ENCODE measurements around the gene CYP27B1. TPM values are rescaled to one million over a fixed set of nuclear protein-coding genes. Genes with fewer than 3 reads are reported as not detected.

The CYP27B1 gene
- total RNA-seq, 1 donor from 2014 or later = not detected

GRCh38 chr12:57770734-57771133 lies 3.9 kb upstream of the CYP27B1 start:
- H3K9me3 ChIP-seq (replicated peaks) = no peaks in the 10 kb centered on the region
- H3K27me3 ChIP-seq (ENCODE audit: low read depth) = peaks cover 14% of the 10 kb centered on the region
- intact Hi-C loops (cut with micrococcal nuclease) = no loop called here
- no peak overlapping the region for H3K27ac ChIP-seq (replicated peaks)
- TF ChIP-seq, protein P1, sequence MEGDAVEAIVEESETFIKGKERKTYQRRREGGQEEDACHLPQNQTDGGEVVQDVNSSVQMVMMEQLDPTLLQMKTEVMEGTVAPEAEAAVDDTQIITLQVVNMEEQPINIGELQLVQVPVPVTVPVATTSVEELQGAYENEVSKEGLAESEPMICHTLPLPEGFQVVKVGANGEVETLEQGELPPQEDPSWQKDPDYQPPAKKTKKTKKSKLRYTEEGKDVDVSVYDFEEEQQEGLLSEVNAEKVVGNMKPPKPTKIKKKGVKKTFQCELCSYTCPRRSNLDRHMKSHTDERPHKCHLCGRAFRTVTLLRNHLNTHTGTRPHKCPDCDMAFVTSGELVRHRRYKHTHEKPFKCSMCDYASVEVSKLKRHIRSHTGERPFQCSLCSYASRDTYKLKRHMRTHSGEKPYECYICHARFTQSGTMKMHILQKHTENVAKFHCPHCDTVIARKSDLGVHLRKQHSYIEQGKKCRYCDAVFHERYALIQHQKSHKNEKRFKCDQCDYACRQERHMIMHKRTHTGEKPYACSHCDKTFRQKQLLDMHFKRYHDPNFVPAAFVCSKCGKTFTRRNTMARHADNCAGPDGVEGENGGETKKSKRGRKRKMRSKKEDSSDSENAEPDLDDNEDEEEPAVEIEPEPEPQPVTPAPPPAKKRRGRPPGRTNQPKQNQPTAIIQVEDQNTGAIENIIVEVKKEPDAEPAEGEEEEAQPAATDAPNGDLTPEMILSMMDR (IDR thresholded peaks at IDR 0.05; ENCODE audit: borderline replicate concordance) = no peak
- peaks cover 18% of the 10 kb centered on the region for H3K36me3 ChIP-seq
- H3K4me1 ChIP-seq = peaks cover 39% of the 10 kb centered on the region
- no peak for DNase-seq
- H3K4me3 ChIP-seq = no peak overlapping the region

GRCh38 chr12:57769594-57769993 lies 2.7 kb upstream of the CYP27B1 start:
- no peak overlapping the region for H3K27ac ChIP-seq (replicated peaks)
- TF ChIP-seq, protein P1 (IDR thresholded peaks at IDR 0.05; ENCODE audit: borderline replicate concordance) = no peak
- H3K4me1 ChIP-seq = peaks cover 51% of the 10 kb centered on the region
- no peak overlapping the region for H3K4me3 ChIP-seq
- H3K27me3 ChIP-seq (ENCODE audit: low read depth) = peaks cover 25% of the 10 kb centered on the region
- peaks cover 18% of the 10 kb centered on the region for H3K36me3 ChIP-seq
- intact Hi-C loops (cut with micrococcal nuclease) = no loop called here
- no peak for DNase-seq
- H3K9me3 ChIP-seq (replicated peaks) = no peaks in the 10 kb centered on the region

DNA sequence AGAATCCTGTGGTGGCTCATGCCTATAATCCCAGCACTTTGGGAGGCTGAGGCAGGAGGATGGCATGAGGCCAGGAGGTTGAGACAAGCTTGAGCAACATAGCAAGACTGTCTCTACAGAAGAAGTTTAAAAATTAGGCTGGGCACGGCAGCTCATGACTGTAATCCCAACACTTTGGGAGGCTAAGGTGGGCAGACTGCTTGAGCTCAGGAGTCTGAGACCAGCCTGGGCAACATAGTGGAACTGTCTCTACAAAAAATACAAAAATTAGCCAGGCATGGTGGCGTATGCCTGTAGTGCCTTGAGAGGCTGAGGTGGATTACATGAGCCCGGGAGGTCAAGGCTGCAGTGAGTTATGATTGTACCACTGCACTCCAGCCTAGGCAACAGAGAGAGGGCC lies 998 bp upstream of the CYP27B1 start:
- Histone ChIP-seq H3K36me3 (peaks cover 18% of the 10 kb centered on the region), H3K4me3 (no peak overlapping the region), H3K4me1 (peaks cover 47% of the 10 kb centered on the region), H3K27me3 (ENCODE audit: low read depth) (peaks cover 43% of the 10 kb centered on the region), H3K27ac (replicated peaks) (no peak overlapping the region), H3K9me3 (replicated peaks) (no peaks in the 10 kb centered on the region)
- intact Hi-C loops (cut with micrococcal nuclease) = no loop called here
- TF ChIP-seq, protein P1 (IDR thresholded peaks at IDR 0.05; ENCODE audit: borderline replicate concordance) = no peak
- DNase-seq = no peak

- Histone ChIP-seq H3K27ac (replicated peaks) (no peak overlapping the region), H3K27me3 (ENCODE audit: low read depth) (peaks cover 48% of the 10 kb centered on the region), H3K4me3 (no peak overlapping the region), H3K36me3 (peaks cover 18% of the 10 kb centered on the region), H3K4me1 (peaks cover 41% of the 10 kb centered on the region), H3K9me3 (replicated peaks) (no peaks in the 10 kb centered on the region)
- no peak for DNase-seq
- TF ChIP-seq, protein P1 (IDR thresholded peaks at IDR 0.05; ENCODE audit: borderline replicate concordance) = no peak
- intact Hi-C loops (cut with micrococcal nuclease) = no loop called here
These were observed 424 bp upstream of the CYP27B1 start for GRCh38 chr12:57767305-57767698.

- Histone ChIP-seq H3K9me3 (replicated peaks) (no peaks in the 10 kb centered on the region), H3K27ac (replicated peaks) (no peak overlapping the region), H3K4me3 (peak overlapping the region; percentile 62), H3K36me3 (peaks cover 18% of the 10 kb centered on the region), H3K27me3 (ENCODE audit: low read depth) (peaks cover 55% of the 10 kb centered on the region), H3K4me1 (peaks cover 30% of the 10 kb centered on the region)
- intact Hi-C loops (cut with micrococcal nuclease) = no loop called here
- TF ChIP-seq, protein P1 (IDR thresholded peaks at IDR 0.05; ENCODE audit: borderline replicate concordance) = no peak
- no peak for DNase-seq
These were observed 997 bp downstream of the CYP27B1 start for GRCh38 chr12:57765698-57766463.
